ENCODE measurements around the gene CDH16.

The CDH16 gene

GRCh38 chr16:66927918-66928649 is 9.4 kb upstream of the CDH16 start:
- DNase-seq, result no peak

DNA sequence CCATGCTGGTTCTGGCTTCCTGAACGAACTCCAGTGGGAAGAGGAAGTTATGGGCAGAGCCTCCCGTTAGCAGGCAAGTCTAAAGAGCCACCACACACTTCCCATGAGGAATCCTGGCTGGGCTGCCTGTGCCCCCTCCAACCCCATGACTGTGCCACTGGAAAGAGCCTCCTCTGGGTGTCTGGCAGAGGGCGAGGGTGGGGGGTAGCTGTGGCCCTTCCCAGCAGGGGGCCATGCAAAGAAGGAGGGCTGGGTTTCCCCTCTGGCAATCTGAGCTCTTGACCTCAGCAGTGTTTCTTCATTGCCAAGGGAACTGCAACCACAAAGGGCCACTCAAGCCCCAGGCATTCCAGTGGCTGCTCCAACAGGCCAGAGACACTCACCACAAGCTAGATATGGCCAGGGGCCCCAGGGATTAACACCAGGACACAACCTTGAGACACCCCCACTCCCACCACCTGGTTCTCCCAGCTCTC is 8.3 kb upstream of the CDH16 start:
- DNase-seq, result no peak

DNA sequence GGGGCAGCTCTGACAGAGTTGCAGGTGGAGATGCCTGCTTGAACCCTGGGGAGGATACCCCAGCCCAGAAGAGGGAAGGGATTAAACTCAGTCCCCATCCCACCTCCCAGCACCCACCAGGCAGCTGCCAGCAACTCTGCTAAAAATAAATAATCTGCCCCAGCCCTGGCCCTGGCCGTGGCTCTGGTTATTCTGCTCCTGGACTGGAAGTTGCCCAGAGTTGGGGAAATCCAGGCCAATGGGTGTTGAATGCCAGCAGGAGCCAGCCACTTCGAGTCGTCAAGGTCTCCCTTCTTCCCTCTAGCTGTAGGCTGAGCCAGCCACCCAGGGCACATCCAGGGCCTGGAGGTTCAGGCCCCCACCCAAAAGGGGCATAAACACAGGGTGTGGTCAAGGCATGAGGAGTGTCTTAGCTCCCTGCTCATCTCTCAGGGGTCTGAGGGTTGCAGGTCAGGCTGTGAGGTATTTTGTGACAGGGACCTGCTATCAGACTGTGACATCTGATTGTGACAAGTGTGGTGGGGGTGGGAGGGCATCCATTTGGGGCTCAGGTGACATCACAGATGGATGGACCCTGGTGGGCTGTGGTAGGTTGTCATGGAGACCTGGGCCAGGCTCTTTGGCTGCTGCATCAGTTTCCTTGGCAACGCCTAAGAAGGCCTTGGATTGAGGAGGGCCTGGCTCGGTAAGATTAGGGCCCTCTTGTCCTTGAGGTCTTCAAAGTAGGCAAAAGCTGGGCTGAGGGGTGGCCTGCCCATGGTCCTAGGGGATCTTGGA is 7.7 kb upstream of the CDH16 start:
- no peak for DNase-seq

DNA sequence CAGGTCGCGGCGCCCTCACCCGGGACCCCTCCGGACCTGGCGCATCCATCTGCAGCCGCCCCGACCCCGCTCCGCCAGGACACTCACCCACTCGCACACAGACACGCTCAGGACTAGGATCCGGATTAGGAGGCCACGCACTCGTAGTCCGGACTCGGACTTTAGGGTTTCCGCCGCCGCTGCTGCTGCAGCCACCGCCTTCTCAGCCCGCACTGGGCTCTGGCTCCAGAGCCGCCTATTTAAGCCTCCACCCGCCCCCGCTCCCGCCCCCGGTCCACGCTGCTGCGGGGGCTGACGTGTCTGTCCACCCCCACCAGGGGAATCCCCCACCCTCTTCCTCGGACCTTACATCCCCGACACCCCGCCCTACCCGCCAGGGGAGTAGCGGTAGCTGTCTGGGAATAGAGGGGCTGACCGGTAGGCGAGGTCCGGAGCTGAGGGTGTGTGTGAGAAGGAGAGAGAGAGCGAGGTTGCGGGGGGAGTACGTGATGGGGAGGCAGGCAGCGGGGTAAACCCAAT is 6.7 kb upstream of the CDH16 start, which contains the start of gene RRAD:
Gene RRAD (minus strand): TSS at position 214 of the 519 bp plus-strand sequence. CDS start 356 bp downstream, outside the sequence.
- DNase-seq, result no peak

GRCh38 chr16:66924527-66925321 is 6.0 kb upstream of the CDH16 start:
- DNase-seq, result no peak

GRCh38 chr16:66923866-66924265 is 5.2 kb upstream of the CDH16 start:
- DNase-seq, result no peak

DNA sequence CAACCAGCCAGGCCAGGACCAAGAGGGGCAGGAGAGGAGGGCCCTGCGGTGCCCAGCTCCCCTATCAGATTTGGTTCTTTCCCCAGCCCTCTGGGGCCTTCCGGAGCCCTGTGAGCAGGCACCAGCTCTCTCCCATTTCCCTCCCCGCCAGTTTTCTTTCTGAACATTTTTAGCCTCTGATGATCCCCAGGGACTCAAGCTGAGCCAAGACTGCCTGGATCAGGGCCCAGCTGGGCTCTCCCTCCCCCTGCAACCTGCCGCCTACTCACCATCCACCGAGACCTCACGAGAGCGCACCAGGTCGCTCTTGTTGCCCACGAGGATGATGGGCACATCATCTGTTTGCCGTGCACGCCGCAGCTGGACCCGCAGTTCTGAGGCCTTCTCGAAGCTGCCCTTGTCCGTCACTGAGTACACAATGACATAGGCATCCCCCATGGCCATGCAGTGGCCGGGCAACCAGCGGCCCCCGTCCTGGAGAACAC is 4.6 kb upstream of the CDH16 start:
- no peak for DNase-seq

GRCh38 chr16:66921729-66922450 is 3.2 kb upstream of the CDH16 start:
- DNase-seq, result no peak

DNA sequence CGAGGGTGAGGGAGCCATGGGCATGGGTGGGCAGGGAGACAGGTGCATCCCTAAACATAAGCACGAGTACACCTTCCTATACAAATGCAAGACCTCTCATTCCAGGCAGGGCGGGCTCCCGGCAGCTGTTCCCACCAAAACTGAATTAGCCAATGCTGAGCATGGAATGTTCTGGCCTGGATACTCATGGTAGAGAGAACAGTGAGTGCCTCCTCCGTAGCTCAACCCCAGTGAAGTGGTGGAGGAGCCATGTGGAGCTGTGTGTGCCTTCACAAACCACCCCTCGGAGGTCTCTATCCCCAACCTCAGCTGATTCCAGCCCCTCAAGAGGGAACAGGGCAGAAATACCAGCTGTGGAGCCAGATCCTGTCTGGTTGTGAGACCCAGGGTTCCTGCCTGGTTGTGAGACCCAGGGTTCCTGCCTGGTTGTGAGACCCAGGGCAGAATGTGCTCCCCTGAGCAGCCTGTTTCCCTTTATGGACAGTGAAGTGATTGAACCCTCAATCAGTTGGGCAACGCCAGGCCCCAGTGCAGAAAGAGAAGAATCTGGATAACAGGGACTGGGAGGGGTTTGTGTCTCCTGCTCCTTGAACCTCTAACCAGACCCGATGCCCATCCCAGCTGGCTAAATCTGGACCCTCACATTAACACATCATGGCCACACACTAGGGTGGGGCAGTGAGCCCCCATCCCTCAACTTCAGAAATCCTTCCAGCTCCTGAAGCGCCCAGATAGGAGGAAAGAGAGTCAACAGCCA is 2.4 kb upstream of the CDH16 start:
- no peak for DNase-seq

DNA sequence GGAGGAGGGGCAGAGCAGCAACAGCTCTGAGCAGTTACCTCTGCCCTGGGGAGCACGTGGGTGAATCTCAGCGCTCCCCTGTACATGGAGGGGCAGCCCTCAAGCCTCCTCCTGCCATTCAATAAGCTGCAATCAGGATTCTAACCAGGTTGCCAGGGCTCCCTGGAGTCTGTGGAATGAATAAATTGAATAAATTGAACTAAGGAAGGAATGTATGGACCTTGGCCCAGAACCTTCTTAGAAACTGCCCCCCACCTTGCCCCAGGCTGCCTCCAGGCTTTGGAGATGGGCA is 1.6 kb upstream of the CDH16 start:
- DNase-seq, result no peak

DNA sequence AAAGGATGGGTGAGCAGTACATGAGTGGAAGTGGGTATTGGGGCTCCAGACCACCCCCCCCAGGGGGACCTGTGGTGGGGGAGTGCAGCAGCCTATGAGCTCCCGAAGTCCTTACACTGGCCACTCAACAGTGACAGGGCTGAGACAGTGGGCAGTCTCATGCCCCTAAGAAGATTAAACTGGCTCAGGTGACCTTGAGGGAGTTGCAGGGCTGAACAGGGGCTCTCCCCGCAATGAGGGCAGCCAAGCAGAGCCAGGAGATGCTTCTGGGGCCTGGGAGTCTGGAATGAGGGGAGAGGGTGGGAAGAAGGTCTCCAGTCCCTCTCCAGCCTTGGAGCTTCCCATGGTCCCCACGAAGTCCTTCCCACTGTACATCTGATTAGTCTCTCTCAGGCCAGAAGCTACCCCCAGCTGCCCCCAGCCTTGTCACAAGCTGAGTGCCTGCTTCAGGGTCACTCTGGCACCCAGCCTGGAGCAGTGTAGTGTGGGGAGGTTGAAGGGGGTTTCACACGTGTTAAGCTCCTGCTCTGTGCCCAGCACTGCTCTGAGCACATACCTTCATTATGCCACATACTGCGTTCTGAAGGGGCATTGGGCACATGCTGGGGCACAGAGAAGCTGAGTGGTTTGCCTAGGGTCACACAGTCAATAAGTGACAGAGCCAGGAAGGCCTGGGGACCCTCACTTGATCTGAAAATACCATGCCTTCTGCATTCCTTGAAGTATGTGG is 1.0 kb upstream of the CDH16 start:
- no peak for DNase-seq

GRCh38 chr16:66918355-66918754 is 330 bp downstream of the CDH16 start:
- no peak for DNase-seq

DNA sequence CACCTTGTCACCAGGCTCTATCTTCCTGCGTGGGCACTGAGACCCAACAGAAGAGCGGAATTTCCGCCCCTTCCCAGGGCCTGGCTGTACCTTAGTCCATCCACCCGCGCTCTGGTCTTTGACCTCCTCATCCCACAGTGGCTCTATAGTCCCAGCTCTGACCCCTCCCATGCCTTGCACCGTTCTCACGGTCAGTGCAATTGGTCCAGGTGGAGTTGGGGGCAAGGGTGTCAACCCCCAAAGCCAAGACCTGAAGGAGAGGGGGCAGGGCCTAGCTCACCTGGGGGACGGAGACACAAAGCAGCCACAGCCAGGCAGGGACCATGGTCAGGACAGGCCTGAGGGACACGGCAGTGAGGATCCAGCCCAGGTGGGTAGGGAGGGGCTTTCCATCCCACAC is 944 bp downstream of the CDH16 start:
- DNase-seq, result no peak

- no peak for DNase-seq
Measured at GRCh38 chr16:66916518-66916917, 2.2 kb downstream of the CDH16 start.

GRCh38 chr16:66915041-66915440 is 3.6 kb downstream of the CDH16 start:
- DNase-seq, result no peak

GRCh38 chr16:66914541-66914940 is 4.1 kb downstream of the CDH16 start:
- DNase-seq, result no peak

DNA sequence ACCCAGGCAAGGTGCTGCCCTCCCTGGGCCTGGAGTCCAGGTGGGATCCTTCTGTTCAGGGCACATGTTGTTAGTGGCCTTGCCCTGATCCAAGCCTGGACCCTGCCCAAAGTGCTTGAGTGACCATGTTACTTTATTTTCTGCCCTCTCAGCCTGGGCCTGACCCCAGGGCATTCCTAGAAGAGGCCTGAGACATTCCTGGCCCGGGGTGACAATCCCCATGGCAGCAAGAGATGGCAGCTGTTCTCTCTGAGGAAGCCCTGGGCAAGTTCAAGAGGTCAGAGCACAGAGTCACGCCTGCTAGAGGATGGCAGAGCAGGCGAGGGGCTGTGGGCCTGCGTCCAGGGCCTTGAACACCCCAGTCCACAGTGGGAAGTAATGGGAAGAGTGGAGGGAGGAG is 5.0 kb downstream of the CDH16 start:
- DNase-seq, result no peak

DNA sequence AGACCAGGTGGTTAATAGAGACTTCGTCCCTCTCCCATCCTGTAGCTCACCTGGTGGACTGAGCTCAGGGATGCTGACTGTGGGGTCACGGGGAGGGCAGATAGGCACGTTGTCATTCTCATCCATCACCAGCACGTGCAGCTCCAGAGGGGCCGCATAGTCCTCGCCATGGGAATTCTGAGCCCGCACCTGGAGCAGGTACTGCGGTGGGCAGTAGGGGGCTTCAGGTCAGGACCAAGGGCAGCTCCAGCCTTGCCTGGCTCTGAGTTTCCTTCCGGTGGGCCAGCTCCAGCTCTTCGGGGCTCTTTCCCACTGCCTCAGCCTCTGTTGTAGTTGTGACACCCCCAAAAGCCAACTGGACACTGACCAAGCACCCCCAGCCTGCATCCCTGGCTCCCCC is 5.6 kb downstream of the CDH16 start:
- no peak for DNase-seq

DNA sequence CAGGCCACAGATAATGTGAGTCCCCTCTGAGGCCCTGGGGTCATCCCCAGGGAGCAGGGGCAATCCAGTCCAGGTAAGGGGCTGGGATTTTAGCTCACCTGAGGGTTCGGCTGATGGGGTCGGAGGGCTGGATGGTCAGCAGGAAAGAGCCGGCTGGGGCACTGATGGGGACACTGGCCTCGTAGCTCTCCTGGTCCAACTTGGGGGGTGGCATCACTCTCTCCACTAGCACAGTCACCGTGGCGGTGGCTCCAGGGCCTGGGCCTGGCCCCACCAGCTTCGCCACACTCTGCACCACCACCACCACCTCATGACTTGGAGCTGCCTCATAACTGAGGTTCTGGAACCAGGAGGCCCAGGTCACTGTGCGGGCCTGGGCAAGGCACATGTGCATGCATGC is 6.9 kb downstream of the CDH16 start:
- DNase-seq, result no peak

- DNase-seq, result no peak
Measured at GRCh38 chr16:66911112-66911511, 7.6 kb downstream of the CDH16 start.

Data from NCI-H748 treated with DMSO at 0.1 percent for 48 hours (cell line).